GM23248 (cell line): ENCODE data around the gene CCDC43. TPM values are rescaled to one million over a fixed set of nuclear protein-coding genes. Genes with fewer than 3 reads are reported as not detected.
A peak's percentile ranks its signal among the peaks of the same experiment; 100 is the strongest.

ENCODE experiments used
- DNase-seq: peaks from one replicate; pipeline ENCODE4 v3.0.0-alpha.2; 2015
- H2AFZ ChIP-seq: fragments of 200-600 bp; sonication (generic); 2 replicates; pipeline ENCODE4 v1.6.1; 2016; ENCODE audit warnings: antibody characterized with exemption
- H3F3A ChIP-seq: fragments of 200-600 bp; sonication (generic); 2 replicates; pipeline ENCODE4 v1.6.1; 2016; ENCODE audit warnings: mild to moderate bottlenecking, antibody characterized with exemption, mixed run types; ENCODE audit not compliant: insufficient read depth
- H3K27ac ChIP-seq: fragments of 200-600 bp; sonication (generic); 2 replicates; pipeline ENCODE4 v1.5.1; 2016; ENCODE audit warnings: mild to moderate bottlenecking
- H3K27me3 ChIP-seq: fragments of 200-600 bp; sonication (generic); replicated peaks from 2 replicates; pipeline ENCODE4 v1.6.1; 2016; ENCODE audit warnings: mild to moderate bottlenecking; ENCODE audit not compliant: insufficient read depth
- H3K36me3 ChIP-seq: fragments of 200-600 bp; sonication (generic); 2 replicates; pipeline ENCODE4 v1.6.1; 2016; ENCODE audit warnings: low read depth, mild to moderate bottlenecking
- H3K4me1 ChIP-seq: fragments of 200-600 bp; sonication (generic); 2 replicates; pipeline ENCODE4 v1.6.1; 2016; ENCODE audit warnings: mild to moderate bottlenecking; ENCODE audit not compliant: insufficient read depth
- H3K4me2 ChIP-seq: fragments of 200-600 bp; sonication (generic); one replicate; pipeline ENCODE4 v1.6.1; 2016; ENCODE audit warnings: mild to moderate bottlenecking; ENCODE audit not compliant: unreplicated experiment
- H3K4me3 ChIP-seq: fragments of 200-600 bp; sonication (generic); 2 replicates; pipeline ENCODE4 v1.5.1; 2016; ENCODE audit warnings: mild to moderate bottlenecking
- H3K79me2 ChIP-seq: fragments of 200-600 bp; sonication (generic); 2 replicates; pipeline ENCODE4 v1.6.1; 2016; ENCODE audit warnings: mild to moderate bottlenecking; ENCODE audit not compliant: insufficient read depth
- H3K9ac ChIP-seq: fragments of 200-600 bp; sonication (generic); 2 replicates; pipeline ENCODE4 v1.6.1; 2016; ENCODE audit warnings: mild to moderate bottlenecking
- H3K9me2 ChIP-seq: fragments of 200-600 bp; sonication (generic); 2 replicates; pipeline ENCODE4 v1.6.1; 2016; ENCODE audit warnings: mixed run types, mild to moderate bottlenecking, moderate library complexity; ENCODE audit not compliant: insufficient read depth
- H3K9me3 ChIP-seq: fragments of 200-600 bp; sonication (generic); one replicate; pipeline ENCODE4 v1.6.1; 2017; ENCODE audit warnings: low read depth
- H4K20me1 ChIP-seq: fragments of 200-600 bp; sonication (generic); 2 replicates; pipeline ENCODE4 v1.6.0; 2016; ENCODE audit not compliant: insufficient read depth
- EZH2 ChIP-seq: fragments of 200-600 bp; sonication (generic); IDR thresholded peaks from 2 replicates; pipeline ENCODE4 v1.6.1; 2018; ENCODE audit warnings: antibody characterized with exemption, mild to moderate bottlenecking; ENCODE audit not compliant: insufficient read depth, poor library complexity, severe bottlenecking
- EZH2phosphoT487 ChIP-seq: fragments of 200-600 bp; sonication (generic); IDR thresholded peaks from 2 replicates; pipeline ENCODE4 v1.6.1; 2018; ENCODE audit warnings: antibody characterized with exemption, moderate library complexity, mild to moderate bottlenecking, low read depth; ENCODE audit not compliant: insufficient read depth
- whole genome bisulfite sequencing, 2 experiments: methylation state at CpG; one replicate each; pipeline ENCODE4 v1.1.6; 2015 to 2017; ENCODE audit warnings: low lambda C conversion rate in 2 of 2, low coverage in 1 of 2; ENCODE audit errors: missing lambda C conversion rate in 2 of 2; 5-methylcytosine and 5-hydroxymethylcytosine counted together
- in situ Hi-C: fragments of 300-500 bp; cut with MboI; formaldehyde crosslinking; loops from 2 replicates; pipeline ENCODE4 v1.15.0; 2020
- polyA plus RNA-seq: library from polyadenylated mRNA; unstranded; fragments of >200 nt; fragmentation: Nextera tagmentation; extraction: Ambion mirVana; gene quantifications from 2 replicates; pipeline ENCODE4 v1.2.1, GENCODE V29; 2016
- total RNA-seq: library from RNA; depleted of rRNA; stranded (reverse); fragments of >200 nt; shearing (Covaris generic); gene quantifications from 2 replicates; pipeline ENCODE4 v1.2.3, GENCODE V29; 2014; rRNA removed

Gene CCDC43, protein sequence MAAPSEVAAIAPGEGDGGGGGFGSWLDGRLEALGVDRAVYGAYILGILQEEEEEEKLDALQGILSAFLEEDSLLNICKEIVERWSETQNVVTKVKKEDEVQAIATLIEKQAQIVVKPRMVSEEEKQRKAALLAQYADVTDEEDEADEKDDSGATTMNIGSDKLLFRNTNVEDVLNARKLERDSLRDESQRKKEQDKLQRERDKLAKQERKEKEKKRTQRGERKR
- total RNA-seq, result 25.7 and 31.0 TPM in 2 replicates
- 33.7 and 34.9 TPM in 2 replicates for polyA plus RNA-seq

DNA sequence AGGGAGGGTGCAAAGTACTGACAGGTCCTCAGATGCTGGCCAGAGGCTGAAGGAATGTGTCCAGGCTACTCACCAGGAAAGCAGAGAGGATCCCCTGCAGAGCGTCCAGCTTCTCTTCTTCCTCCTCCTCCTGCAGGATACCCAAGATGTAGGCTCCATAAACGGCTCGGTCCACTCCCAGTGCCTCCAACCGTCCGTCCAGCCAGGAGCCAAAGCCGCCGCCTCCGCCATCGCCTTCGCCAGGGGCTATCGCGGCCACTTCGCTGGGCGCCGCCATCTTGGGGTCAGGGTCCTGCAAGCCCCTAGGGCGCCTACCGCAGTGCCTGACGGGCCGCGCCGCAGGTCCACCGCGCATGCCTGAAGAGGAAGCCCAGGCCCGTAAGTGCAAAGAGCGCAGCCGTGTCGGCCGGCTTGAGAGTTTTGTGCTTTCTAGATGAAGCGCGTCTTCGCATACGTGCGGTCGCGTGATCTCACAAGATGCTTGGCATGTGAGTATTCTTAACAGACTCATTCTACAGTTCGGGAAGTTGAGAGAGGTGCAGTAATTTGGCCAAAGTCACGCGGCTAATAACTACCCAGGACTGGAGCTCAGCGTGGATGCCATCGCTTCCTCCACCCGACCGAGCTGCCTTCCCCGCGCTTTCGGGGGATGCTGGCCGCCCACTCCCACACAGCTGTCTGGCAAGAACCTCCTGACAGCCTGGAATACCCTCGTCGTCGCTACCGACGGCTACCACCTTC, at the start of gene CCDC43:
Gene CCDC43 (minus strand): TSS at position 300 of the 741 bp plus-strand sequence. CDS start 23 bp downstream, at position 277.
- H3K4me1 ChIP-seq, result peaks cover 14% of the 10 kb centered on the region
- DNase-seq, result peak; percentile 97
- peaks cover 57% of the 10 kb centered on the region for H3K79me2 ChIP-seq
- in situ Hi-C loops, result no loop called here
- TF ChIP-seq EZH2, result no peak
- TF ChIP-seq EZH2phosphoT487, result no peak
- H2AFZ ChIP-seq, result peak within 1 kb of the TSS; percentile 98
- H3K36me3 ChIP-seq, result no peaks in the 10 kb centered on the region
- H3K9ac ChIP-seq, result peak within 1 kb of the TSS; percentile 91
- no peaks in the 10 kb centered on the region for H3K9me2 ChIP-seq
- no peaks in the 10 kb centered on the region for H3F3A ChIP-seq
- H3K4me3 ChIP-seq, result peak within 1 kb of the TSS; percentile 98
- H3K27me3 ChIP-seq, result no peaks in the 10 kb centered on the region
- no peaks in the 10 kb centered on the region for H4K20me1 ChIP-seq
- H3K4me2 ChIP-seq, result peak within 1 kb of the TSS; percentile 90
- 1% methylated on average over 51 of the region's 51 CpGs for WGBS, 2 experiments
- H3K27ac ChIP-seq, result peak within 1 kb of the TSS; percentile 85
- H3K9me3 ChIP-seq, result no peaks in the 10 kb centered on the region

GRCh38 chr17:44738214-44738906, 48.8 kb upstream of the CCDC43 start:
- 75 to 82% methylated on average over 3 of the region's 3 CpGs for WGBS, 2 experiments
- Histone ChIP-seq H3K4me3 (no peak overlapping the region), H3K79me2 (no peaks in the 10 kb centered on the region), H3K27me3 (no peaks in the 10 kb centered on the region), H3K4me1 (no peaks in the 10 kb centered on the region), H3K9me2 (no peaks in the 10 kb centered on the region), H3K9ac (no peak overlapping the region), H3K36me3 (no peaks in the 10 kb centered on the region), H2AFZ (no peak overlapping the region), H3K4me2 (no peak overlapping the region), H3K9me3 (no peaks in the 10 kb centered on the region), H3K27ac (no peak overlapping the region), H4K20me1 (no peaks in the 10 kb centered on the region), H3F3A (no peaks in the 10 kb centered on the region)
- in situ Hi-C loops, result no loop called here
- DNase-seq, result peak; percentile 68
- no peak for TF ChIP-seq EZH2
- TF ChIP-seq EZH2phosphoT487, result no peak

- no peaks in the 10 kb centered on the region for H3K36me3 ChIP-seq
- no peak overlapping the region for H3K27ac ChIP-seq
- H4K20me1 ChIP-seq, result no peaks in the 10 kb centered on the region
- no peak overlapping the region for H3K4me2 ChIP-seq
- in situ Hi-C loops, result no loop called here
- no peak overlapping the region for H3K4me3 ChIP-seq
- H3K9me2 ChIP-seq, result no peaks in the 10 kb centered on the region
- 94 to 96% methylated on average over 12 of the region's 12 CpGs for WGBS, 2 experiments
- no peak for DNase-seq
- no peak overlapping the region for H3K9ac ChIP-seq
- no peaks in the 10 kb centered on the region for H3K4me1 ChIP-seq
- no peaks in the 10 kb centered on the region for H3F3A ChIP-seq
- no peaks in the 10 kb centered on the region for H3K79me2 ChIP-seq
- no peak overlapping the region for H2AFZ ChIP-seq
- no peaks in the 10 kb centered on the region for H3K9me3 ChIP-seq
- TF ChIP-seq EZH2 (no peak), EZH2phosphoT487 (no peak)
- H3K27me3 ChIP-seq, result no peaks in the 10 kb centered on the region
Measured at GRCh38 chr17:44736551-44737240, 47.1 kb upstream of the CCDC43 start.

GRCh38 chr17:44734272-44734671, 44.7 kb upstream of the CCDC43 start:
- TF ChIP-seq EZH2phosphoT487 (no peak), EZH2 (no peak)
- in situ Hi-C loops, result no loop called here
- Histone ChIP-seq H3K4me2 (no peak overlapping the region), H3K27me3 (no peaks in the 10 kb centered on the region), H3K9me3 (no peaks in the 10 kb centered on the region), H3K27ac (no peak overlapping the region), H3F3A (no peaks in the 10 kb centered on the region), H3K79me2 (no peaks in the 10 kb centered on the region), H3K9me2 (no peaks in the 10 kb centered on the region), H3K36me3 (no peaks in the 10 kb centered on the region), H3K9ac (no peak overlapping the region), H3K4me3 (no peak overlapping the region), H3K4me1 (no peaks in the 10 kb centered on the region), H2AFZ (no peak overlapping the region), H4K20me1 (no peaks in the 10 kb centered on the region)
- DNase-seq, result no peak
- WGBS, 2 experiments, result 95 to 100% methylated on average over 2 of the region's 2 CpGs
